Astrocyte (in vitro differentiated cells and primary cell): ENCODE measurements around the gene RASL12.

ENCODE experiments used
- EZH2 ChIP-seq: IDR thresholded peaks from 2 replicates; pipeline ENCODE4 v1.6.1; 2012; ENCODE audit warnings: mild to moderate bottlenecking, low read length, inconsistent platforms; ENCODE audit not compliant: insufficient read depth
- TF ChIP-seq, protein P1 (sequence below): IDR thresholded peaks from 2 replicates; pipeline ENCODE4 v1.5.1; 2011; ENCODE audit warnings: low read depth, mild to moderate bottlenecking, inconsistent platforms, low read length, moderate library complexity; ENCODE audit not compliant: insufficient read depth

DNA sequence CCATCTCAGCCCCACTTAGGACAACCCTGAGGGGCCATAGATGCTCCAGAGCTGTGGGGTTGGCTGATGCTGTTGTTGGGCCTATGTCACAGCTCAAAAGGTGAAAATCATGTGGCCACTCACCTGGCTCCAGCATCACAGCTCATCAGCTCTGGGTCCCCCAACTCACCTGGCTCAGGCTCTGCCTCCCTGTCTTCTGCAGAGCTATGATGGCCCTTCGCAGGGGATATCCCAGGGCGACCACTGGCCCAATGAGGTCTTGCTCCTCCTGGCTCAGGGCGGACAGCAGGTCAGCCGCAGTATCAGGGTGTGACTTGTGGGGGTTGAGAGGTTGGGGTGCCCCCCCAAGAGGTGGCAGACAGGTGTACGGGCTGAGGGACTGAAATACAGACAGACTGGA is 31.5 kb upstream of the RASL12 start:
- TF ChIP-seq, protein P1, sequence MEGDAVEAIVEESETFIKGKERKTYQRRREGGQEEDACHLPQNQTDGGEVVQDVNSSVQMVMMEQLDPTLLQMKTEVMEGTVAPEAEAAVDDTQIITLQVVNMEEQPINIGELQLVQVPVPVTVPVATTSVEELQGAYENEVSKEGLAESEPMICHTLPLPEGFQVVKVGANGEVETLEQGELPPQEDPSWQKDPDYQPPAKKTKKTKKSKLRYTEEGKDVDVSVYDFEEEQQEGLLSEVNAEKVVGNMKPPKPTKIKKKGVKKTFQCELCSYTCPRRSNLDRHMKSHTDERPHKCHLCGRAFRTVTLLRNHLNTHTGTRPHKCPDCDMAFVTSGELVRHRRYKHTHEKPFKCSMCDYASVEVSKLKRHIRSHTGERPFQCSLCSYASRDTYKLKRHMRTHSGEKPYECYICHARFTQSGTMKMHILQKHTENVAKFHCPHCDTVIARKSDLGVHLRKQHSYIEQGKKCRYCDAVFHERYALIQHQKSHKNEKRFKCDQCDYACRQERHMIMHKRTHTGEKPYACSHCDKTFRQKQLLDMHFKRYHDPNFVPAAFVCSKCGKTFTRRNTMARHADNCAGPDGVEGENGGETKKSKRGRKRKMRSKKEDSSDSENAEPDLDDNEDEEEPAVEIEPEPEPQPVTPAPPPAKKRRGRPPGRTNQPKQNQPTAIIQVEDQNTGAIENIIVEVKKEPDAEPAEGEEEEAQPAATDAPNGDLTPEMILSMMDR, result no peak
- no peak for TF ChIP-seq EZH2
